Measurements from ENCODE around the gene DCK.

DNA sequence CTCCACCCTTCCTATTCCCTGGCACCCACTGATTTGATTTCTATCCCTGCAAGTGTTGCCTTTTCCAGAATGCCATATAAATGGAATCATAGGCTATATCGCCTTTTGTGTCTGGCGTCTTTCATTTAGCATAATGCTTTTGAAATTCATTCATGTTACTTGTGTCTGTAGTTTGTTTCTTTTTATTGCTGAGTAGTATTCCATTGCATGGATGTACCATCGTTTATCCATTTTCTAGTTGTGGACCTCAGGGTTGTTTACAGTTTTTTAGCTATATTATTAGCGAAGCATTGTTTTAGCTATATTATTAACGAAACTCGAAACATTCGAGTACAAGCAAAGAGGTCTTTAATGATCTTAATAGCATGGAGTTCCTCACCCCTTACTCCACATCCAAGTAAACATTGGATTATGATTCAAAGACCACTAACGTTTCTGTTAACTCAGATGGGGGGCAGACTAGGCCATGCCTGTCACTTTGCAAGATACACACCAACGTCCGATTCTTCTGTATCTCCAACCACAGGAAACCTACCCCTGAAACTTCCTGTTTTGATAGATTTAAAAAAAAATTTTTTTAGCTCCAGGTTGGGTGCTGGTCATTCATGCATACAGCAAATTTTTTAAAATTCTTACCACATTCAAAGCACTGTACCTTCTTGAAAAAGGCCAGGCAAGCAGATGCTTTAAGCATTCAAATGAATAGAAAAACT, 1.1 kb downstream of the DCK start:
- TF ChIP-seq, protein P1, sequence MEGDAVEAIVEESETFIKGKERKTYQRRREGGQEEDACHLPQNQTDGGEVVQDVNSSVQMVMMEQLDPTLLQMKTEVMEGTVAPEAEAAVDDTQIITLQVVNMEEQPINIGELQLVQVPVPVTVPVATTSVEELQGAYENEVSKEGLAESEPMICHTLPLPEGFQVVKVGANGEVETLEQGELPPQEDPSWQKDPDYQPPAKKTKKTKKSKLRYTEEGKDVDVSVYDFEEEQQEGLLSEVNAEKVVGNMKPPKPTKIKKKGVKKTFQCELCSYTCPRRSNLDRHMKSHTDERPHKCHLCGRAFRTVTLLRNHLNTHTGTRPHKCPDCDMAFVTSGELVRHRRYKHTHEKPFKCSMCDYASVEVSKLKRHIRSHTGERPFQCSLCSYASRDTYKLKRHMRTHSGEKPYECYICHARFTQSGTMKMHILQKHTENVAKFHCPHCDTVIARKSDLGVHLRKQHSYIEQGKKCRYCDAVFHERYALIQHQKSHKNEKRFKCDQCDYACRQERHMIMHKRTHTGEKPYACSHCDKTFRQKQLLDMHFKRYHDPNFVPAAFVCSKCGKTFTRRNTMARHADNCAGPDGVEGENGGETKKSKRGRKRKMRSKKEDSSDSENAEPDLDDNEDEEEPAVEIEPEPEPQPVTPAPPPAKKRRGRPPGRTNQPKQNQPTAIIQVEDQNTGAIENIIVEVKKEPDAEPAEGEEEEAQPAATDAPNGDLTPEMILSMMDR (IDR thresholded peaks at IDR 0.05): no peak
- no peak for TF ChIP-seq EZH2 (IDR thresholded peaks at IDR 0.05)
- no peak for TF ChIP-seq EZH2phosphoT487 (IDR thresholded peaks at IDR 0.05)
